SK-N-SH (cell line): Measurements from ENCODE around the gene NXPE3.

Experiments
- CTCF ChIP-seq: fragments of 200-600 bp; sonication (generic); IDR thresholded peaks from 2 replicates; pipeline ENCODE4 v1.6.1; 2017; ENCODE audit warnings: antibody characterized with exemption, mild to moderate bottlenecking, moderate library complexity
- EP300 ChIP-seq, 2 experiments: IDR thresholded peaks; 2 replicates each; pipeline versions ENCODE4 v1.4.0 to v1.6.1; 2012; ENCODE audit warnings: borderline replicate concordance in 1 of 2, low read depth in 1 of 2, low read length in 1 of 2
- FOSL2 ChIP-seq: IDR thresholded peaks from 2 replicates; pipeline ENCODE4 v1.4.0; 2012; ENCODE audit warnings: low read depth, mild to moderate bottlenecking, moderate library complexity, borderline replicate concordance
- GABPA ChIP-seq: IDR thresholded peaks from 2 replicates; pipeline ENCODE4 v1.4.0; 2012; ENCODE audit warnings: low read depth, mild to moderate bottlenecking
- JUND ChIP-seq: IDR thresholded peaks from 2 replicates; pipeline ENCODE4 v1.4.0; 2012
- MXI1 ChIP-seq: IDR thresholded peaks from 2 replicates; pipeline ENCODE4 v1.6.1; 2012; ENCODE audit warnings: mild to moderate bottlenecking, low read depth, low read length, improper control_type of control experiment
- POLR2AphosphoS5 ChIP-seq: IDR thresholded peaks from 2 replicates; pipeline ENCODE4 v1.6.1; 2012; ENCODE audit warnings: low read depth, low read length
- RFX5 ChIP-seq: IDR thresholded peaks from 2 replicates; pipeline ENCODE4 v1.6.1; 2012; ENCODE audit warnings: mild to moderate bottlenecking, improper control_type of control experiment, low read length
- SIN3A ChIP-seq: IDR thresholded peaks from 2 replicates; pipeline ENCODE4 v1.6.1; 2012; ENCODE audit warnings: low read depth, mild to moderate bottlenecking, low read length, moderate library complexity, borderline replicate concordance
- SMC3 ChIP-seq: IDR thresholded peaks from 2 replicates; pipeline ENCODE4 v1.6.1; 2012; ENCODE audit warnings: low read depth, low read length, improper control_type of control experiment

- TF ChIP-seq JUND = no peak
- TF ChIP-seq MXI1 = no peak
- TF ChIP-seq CTCF = no peak
- TF ChIP-seq FOSL2 = no peak
- no peak for TF ChIP-seq RFX5
- no peak for TF ChIP-seq POLR2AphosphoS5
- TF ChIP-seq GABPA = no peak
- no peak for TF ChIP-seq SIN3A
- no peak for TF ChIP-seq EP300 (IDR thresholded peaks at IDR 0.05; ENCODE audit: borderline replicate concordance in 1 of 2, low read depth in 1 of 2, low read length in 1 of 2)
- TF ChIP-seq SMC3 = no peak
Observed at GRCh38 chr3:101829437-101829830, 50.4 kb downstream of the NXPE3 start.
